ENCODE results near the gene PABPN1L. TPM values are rescaled to one million over a fixed set of nuclear protein-coding genes. Genes with fewer than 3 reads are reported as not detected.

PABPN1L gene
- total RNA-seq, 2 donors from 2014 or later = not detected

GRCh38 chr16:88836791-88837190, 29.7 kb downstream of the PABPN1L start:
- Histone ChIP-seq H3K4me1 (no peaks in the 10 kb centered on the region), H3K4me3 (no peak overlapping the region), H3K36me3 (no peaks in the 10 kb centered on the region), H3K9ac (ENCODE audit: low read depth in 2 of 2, low read length in 2 of 2) (no peak overlapping the region), H3K9me3 (no peaks in the 10 kb centered on the region), H3K27ac (no peak overlapping the region), H3K27me3 (no peaks in the 10 kb centered on the region)
- intact Hi-C loops (cut with DNase I) = no loop called here
- TF ChIP-seq, protein P1, sequence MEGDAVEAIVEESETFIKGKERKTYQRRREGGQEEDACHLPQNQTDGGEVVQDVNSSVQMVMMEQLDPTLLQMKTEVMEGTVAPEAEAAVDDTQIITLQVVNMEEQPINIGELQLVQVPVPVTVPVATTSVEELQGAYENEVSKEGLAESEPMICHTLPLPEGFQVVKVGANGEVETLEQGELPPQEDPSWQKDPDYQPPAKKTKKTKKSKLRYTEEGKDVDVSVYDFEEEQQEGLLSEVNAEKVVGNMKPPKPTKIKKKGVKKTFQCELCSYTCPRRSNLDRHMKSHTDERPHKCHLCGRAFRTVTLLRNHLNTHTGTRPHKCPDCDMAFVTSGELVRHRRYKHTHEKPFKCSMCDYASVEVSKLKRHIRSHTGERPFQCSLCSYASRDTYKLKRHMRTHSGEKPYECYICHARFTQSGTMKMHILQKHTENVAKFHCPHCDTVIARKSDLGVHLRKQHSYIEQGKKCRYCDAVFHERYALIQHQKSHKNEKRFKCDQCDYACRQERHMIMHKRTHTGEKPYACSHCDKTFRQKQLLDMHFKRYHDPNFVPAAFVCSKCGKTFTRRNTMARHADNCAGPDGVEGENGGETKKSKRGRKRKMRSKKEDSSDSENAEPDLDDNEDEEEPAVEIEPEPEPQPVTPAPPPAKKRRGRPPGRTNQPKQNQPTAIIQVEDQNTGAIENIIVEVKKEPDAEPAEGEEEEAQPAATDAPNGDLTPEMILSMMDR (IDR thresholded peaks at IDR 0.05) = no peak
- no peak for DNase-seq

- no peaks in the 10 kb centered on the region for H3K27me3 ChIP-seq
- TF ChIP-seq, protein P1 (IDR thresholded peaks at IDR 0.05) = no peak
- H3K36me3 ChIP-seq = no peaks in the 10 kb centered on the region
- no peak overlapping the region for H3K27ac ChIP-seq
- DNase-seq = no peak
- no peaks in the 10 kb centered on the region for H3K4me1 ChIP-seq
- H3K9me3 ChIP-seq = no peaks in the 10 kb centered on the region
- no peak overlapping the region for H3K9ac ChIP-seq (ENCODE audit: low read depth in 2 of 2, low read length in 2 of 2)
- H3K4me3 ChIP-seq = no peak overlapping the region
- intact Hi-C loops (cut with DNase I) = no loop called here
Measured at GRCh38 chr16:88835818-88836217, 30.6 kb downstream of the PABPN1L start.

GRCh38 chr16:88835383-88835782, 31.1 kb downstream of the PABPN1L start:
- no peaks in the 10 kb centered on the region for H3K27me3 ChIP-seq
- no peak overlapping the region for H3K27ac ChIP-seq
- H3K36me3 ChIP-seq = no peaks in the 10 kb centered on the region
- H3K4me1 ChIP-seq = no peaks in the 10 kb centered on the region
- TF ChIP-seq, protein P1 (IDR thresholded peaks at IDR 0.05) = no peak
- no peaks in the 10 kb centered on the region for H3K9me3 ChIP-seq
- H3K4me3 ChIP-seq = no peak overlapping the region
- DNase-seq = no peak
- no peak overlapping the region for H3K9ac ChIP-seq (ENCODE audit: low read depth in 2 of 2, low read length in 2 of 2)
- intact Hi-C loops (cut with DNase I) = no loop called here

DNA sequence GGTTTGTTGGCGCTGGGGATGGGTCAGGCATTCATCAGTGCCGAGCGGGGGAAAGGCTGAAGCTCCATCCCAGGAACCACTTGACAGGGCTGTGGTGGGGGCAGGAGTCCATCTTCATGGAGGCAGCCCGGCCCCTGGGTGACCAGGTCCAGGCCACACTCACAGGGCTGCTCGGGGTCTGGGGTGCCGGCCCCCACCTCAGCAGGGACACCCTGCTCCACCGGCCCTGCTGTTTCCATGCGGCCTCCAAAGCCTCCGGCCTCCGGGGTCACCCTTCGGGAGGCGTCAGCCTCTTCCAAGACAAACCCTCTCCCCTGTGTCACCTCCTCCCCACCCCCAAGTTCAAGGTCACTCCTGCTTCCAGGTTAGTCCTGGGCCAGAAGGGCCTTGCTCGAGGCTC, 31.8 kb downstream of the PABPN1L start:
- no peaks in the 10 kb centered on the region for H3K27me3 ChIP-seq
- no peak overlapping the region for H3K27ac ChIP-seq
- H3K4me1 ChIP-seq = no peaks in the 10 kb centered on the region
- no peaks in the 10 kb centered on the region for H3K9me3 ChIP-seq
- no peaks in the 10 kb centered on the region for H3K36me3 ChIP-seq
- H3K9ac ChIP-seq (ENCODE audit: low read depth in 2 of 2, low read length in 2 of 2) = no peak overlapping the region
- no peak for DNase-seq
- H3K4me3 ChIP-seq = no peak overlapping the region
- TF ChIP-seq, protein P1 (IDR thresholded peaks at IDR 0.05) = no peak
- intact Hi-C loops (cut with DNase I) = no loop called here

DNA sequence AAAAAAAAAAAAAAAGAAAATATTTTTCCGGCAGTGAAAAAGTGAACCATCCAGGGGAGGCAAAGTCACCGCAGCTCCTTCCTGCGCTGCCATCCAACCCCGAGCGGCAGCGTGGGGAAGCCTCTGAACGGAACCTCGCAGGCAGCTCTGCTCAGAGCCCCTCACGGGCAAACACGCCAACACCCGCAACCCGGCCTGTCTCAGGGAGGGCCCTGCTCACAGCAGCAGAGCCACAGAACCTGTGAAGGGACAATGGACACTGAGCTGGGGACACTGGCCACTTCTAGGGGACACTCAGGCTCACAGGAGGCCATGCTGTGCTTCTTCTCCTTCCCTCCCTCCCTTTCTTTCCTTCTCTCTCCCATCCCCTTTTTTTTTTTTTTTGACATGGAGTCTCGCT, 33.4 kb downstream of the PABPN1L start:
- Histone ChIP-seq H3K27ac (no peak overlapping the region), H3K36me3 (no peaks in the 10 kb centered on the region), H3K27me3 (no peaks in the 10 kb centered on the region), H3K9me3 (no peaks in the 10 kb centered on the region), H3K4me1 (no peaks in the 10 kb centered on the region), H3K9ac (ENCODE audit: low read depth in 2 of 2, low read length in 2 of 2) (no peak overlapping the region), H3K4me3 (no peak overlapping the region)
- no peak for DNase-seq
- intact Hi-C loops (cut with DNase I) = no loop called here
- TF ChIP-seq, protein P1 (IDR thresholded peaks at IDR 0.05) = no peak

DNA sequence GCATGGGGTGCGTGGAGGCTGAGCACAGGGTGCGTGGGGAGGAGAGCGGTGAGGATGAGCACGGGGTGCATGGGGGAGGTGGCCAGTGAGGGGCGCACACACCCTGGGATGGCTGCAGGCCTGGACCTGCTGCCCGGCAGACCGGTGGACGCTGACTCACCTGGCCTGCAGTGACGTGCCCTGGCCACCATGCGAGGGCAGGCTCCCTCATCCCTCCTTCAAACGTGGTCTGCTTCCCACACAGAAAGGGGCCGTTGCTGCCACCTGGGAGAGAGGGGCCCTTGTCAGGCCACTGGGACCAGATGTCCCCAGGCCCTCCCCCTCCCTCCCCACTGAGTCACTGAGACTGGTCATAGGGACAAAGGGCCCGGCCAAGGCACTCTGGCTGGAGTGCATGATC, 34.6 kb downstream of the PABPN1L start:
- no peak for DNase-seq

More for the DNA sequence above, 34.6 kb downstream of the PABPN1L start:
- TF ChIP-seq, protein P1 (IDR thresholded peaks at IDR 0.05) = no peak
- no peaks in the 10 kb centered on the region for H3K27me3 ChIP-seq
- H3K4me3 ChIP-seq = no peak overlapping the region
- H3K9me3 ChIP-seq = no peaks in the 10 kb centered on the region
- no peak overlapping the region for H3K27ac ChIP-seq
- no peak overlapping the region for H3K9ac ChIP-seq (ENCODE audit: low read depth in 2 of 2, low read length in 2 of 2)
- intact Hi-C loops (cut with DNase I) = no loop called here
- H3K36me3 ChIP-seq = no peaks in the 10 kb centered on the region
- H3K4me1 ChIP-seq = no peaks in the 10 kb centered on the region

Data from colonic mucosa (tissue), 4 donors.